Measurements from ENCODE around the gene UMAD1. TPM values are rescaled to one million over a fixed set of nuclear protein-coding genes. Genes with fewer than 3 reads are reported as not detected.

UMAD1 gene
- total RNA-seq, 1 donor from 2014 or later = 11.9 TPM

GRCh38 chr7:7764520-7765396 lies 124.2 kb downstream of the UMAD1 start:
- DNase-seq = no peak

GRCh38 chr7:7765422-7765821 lies 124.9 kb downstream of the UMAD1 start:
- no peak for DNase-seq

- no peak for DNase-seq
Observed at GRCh38 chr7:7766671-7767070, 126.1 kb downstream of the UMAD1 start.

DNA sequence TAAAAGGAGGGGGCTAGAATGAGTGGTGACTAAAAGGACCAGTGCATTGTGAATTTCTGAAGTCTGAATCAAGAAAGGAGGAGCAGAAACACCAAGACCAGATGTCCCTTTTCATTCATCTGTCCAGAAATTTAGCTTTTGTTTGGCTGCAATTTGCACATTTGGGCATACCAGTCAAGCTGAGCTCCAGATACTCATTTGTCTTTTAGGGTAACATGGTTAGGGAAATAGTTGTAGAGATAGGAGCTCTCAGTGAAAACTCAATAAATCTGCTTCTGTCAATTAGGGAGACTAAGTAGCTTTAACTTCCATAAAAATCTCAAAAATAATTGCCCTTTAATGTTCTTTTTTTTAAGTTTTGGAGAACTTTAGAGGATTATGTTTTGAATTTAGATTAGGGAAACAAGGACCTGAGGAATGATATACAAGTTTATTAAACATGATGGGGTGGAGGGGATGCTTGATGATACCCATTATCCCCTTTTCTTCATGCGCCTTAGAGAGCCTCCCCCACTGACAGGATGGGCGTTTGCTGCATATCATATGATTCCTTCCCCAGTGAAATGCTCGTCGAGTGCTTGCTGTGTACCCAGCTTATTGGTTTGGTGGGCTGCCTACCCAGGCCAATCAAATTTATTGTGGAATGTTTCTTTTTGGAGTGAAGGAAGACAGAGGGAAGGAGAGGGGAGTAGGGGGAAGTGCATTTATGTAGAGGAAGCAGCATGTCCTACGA lies 128.6 kb downstream of the UMAD1 start:
- no peak for DNase-seq

- DNase-seq = no peak
Observed at GRCh38 chr7:7769710-7770627, 129.4 kb downstream of the UMAD1 start.

DNA sequence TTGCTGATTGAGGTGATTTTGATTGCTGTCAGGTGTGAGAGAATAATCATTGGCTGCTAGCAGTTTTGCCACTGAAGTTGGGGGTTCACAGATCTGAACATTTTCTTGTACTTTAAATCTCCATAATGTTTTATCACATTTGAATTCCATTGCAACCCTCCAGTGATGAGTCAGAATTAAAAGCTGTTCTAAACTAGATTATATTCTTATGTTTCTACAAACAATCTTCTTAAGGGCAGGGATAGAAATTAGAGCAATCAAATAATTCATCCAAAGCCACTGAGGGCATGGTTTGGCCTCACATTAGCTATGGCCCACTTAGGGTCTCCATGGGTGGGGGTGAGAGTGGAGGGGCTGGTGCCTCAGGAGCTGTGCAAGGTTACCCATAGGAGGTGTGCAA lies 130.9 kb downstream of the UMAD1 start:
- no peak for DNase-seq

DNA sequence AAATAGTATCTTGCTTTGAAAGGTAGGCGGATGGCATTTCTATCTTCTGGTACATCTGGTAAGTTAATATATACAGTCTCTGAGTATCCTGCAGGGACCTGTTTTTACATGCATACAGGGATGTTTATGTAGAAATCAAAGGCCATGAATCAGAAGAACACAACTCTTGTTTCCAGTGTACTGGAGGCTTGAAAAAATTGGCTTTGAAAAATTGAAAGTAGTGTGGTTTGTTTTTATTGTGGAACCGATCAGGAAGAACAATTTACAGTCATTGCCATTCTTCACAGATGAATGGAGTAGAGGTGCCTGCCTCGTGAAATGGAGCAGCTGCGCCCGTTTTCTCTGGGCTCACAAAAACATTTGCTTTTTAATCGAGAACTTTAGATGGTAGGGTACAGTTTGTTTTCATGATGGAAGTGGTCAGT lies 131.9 kb downstream of the UMAD1 start:
- peak; percentile 41 for DNase-seq

DNA sequence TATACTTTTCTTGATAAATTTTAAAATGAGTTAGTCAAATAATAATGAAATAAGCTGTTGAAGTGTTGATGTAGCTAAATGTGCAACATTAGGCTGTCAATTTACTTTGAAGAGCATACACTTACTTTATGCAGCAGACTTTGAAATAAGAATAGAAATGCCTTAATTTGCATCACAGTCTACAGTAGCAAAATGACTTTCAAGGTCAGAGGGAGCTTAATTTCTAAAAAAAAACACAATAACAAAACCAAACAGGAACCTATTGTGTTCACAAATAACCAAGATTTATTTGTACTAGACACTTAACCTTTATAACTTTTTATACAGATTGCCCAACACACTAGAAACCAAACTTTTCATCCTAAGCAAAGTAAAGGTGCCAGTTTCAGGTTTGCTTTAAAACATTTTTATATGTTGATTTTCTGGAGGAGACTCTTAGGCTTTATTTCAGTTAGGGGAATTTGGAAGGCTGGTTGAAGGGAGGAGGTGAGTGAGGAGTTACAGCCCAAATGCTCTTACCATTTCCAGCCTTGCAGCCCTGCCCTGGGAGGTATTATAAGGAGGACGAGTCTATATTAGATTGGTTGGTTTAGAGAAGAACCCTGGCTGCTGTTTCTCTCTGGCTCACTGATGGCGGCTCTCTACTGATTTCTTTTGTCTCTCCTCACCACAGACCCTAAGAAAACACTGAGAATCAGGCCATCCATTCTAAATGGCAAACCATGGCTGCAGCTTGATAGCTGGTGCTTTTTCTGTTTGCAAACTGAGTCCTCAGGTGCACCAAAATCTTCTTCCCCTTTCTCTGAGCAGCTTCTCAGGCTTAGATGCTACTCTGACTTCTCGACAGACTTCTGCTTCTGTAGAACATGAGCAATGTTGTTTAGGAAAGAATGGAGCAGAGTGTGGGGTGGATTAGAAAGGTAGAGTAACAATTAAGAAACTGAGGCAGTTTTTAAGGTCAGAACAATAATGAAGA lies 133.1 kb downstream of the UMAD1 start:
- no peak for DNase-seq

GRCh38 chr7:7779888-7780287 lies 139.3 kb downstream of the UMAD1 start:
- DNase-seq = no peak

- DNase-seq = no peak
Observed at GRCh38 chr7:7783001-7783400, 142.4 kb downstream of the UMAD1 start.

GRCh38 chr7:7785344-7785973 lies 144.9 kb downstream of the UMAD1 start:
- DNase-seq = no peak

- DNase-seq = no peak
Observed at GRCh38 chr7:7786595-7786994, 146.0 kb downstream of the UMAD1 start.

DNA sequence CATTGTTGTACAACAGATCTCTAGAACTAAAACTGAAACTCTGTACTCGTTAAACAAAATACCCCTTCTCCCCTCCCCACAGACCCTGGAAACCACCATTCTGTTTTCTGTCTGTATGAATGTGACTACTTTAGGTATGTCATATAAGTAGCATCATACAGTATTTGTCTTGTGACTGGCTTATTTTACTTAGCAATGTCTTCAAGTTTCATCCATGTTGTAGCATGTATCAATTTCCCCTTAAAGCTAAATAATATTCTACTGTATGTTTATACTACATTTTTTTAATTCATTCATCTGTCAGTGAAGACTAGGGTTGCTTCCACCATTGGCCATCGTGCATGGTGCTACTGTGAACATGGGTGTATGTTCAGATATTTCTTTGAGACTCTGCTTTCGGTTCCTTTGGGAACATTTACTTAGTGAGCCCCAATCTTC lies 149.0 kb downstream of the UMAD1 start:
- no peak for DNase-seq

GRCh38 chr7:7790041-7790741 lies 149.6 kb downstream of the UMAD1 start:
- DNase-seq = no peak

GRCh38 chr7:7791523-7791922 lies 151.0 kb downstream of the UMAD1 start:
- DNase-seq = no peak

- peak; percentile 24 for DNase-seq
Observed at GRCh38 chr7:7792056-7792455, 151.5 kb downstream of the UMAD1 start.

DNA sequence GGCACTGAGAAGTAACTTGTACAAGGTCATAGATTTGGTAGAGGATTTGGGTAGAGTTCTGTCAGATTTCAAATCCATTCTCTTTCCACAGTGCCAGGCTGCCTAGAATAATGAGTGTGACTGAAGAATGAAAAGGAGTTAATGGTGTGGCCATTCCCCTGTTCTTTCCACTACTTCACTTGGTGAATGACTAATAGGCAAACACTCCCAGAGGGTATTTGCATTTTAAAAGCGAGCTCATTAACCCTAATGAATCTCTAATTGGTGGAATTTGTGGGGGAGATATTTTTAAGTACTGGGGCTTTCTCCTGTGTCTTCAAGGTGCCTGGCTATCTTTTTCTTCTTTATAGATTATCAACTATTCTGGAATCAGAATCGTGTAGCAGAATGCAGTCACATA lies 152.7 kb downstream of the UMAD1 start:
- DNase-seq = no peak

DNA sequence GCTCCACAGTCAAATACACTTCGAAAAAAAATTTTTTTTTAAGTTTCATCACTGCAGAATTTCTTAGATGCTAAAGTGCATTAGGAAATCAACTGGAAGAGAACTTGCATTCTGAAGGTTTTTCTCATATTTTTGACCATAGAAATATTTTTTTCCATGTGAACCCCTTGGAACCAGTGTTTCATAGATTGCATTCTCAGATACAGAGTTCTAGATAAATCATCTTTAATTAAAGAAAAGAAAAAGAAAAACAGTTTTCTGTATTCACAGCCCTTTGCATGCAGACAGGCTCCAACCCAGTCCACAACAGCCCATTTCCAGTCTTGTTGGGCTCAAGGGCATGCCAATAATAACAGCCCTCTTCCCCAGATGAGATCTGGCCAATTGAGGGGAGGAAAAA lies 153.4 kb downstream of the UMAD1 start:
- no peak for DNase-seq

GRCh38 chr7:7795203-7795602 lies 154.7 kb downstream of the UMAD1 start:
- DNase-seq = no peak

DNA sequence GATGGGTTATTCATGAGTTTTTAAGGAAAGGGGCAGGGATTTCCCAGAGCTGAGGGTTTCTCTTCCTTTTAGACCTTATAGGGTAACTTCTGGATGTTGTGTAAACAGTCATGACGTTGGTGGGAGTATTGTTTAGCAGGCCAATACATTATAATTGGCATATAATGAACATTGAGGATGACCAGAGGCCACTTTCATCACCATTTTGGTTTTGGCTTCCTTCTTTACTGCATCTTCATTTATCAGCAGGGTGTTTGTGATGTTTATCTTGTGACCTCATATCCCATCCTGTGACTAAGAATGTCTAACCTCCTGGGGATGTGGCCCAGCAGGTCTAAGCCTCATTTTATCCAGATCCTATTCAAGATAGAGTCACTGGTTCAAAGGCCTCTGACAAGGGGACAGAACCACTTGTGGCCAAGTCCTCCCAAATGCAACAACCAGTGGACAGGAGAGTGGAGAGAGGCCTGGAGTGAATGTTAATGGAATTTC lies 155.1 kb downstream of the UMAD1 start:
- DNase-seq = no peak

Measured in tongue (tissue), 2 donors.